Measurements from ENCODE around the gene LCNL1. TPM values are rescaled to one million over a fixed set of nuclear protein-coding genes. Genes with fewer than 3 reads are reported as not detected.
A peak's percentile ranks its signal among the peaks of the same experiment; 100 is the strongest.

Gene LCNL1
- total RNA-seq, 4 donors from 2014 or later: 0.19 TPM; not detected in 3

DNA sequence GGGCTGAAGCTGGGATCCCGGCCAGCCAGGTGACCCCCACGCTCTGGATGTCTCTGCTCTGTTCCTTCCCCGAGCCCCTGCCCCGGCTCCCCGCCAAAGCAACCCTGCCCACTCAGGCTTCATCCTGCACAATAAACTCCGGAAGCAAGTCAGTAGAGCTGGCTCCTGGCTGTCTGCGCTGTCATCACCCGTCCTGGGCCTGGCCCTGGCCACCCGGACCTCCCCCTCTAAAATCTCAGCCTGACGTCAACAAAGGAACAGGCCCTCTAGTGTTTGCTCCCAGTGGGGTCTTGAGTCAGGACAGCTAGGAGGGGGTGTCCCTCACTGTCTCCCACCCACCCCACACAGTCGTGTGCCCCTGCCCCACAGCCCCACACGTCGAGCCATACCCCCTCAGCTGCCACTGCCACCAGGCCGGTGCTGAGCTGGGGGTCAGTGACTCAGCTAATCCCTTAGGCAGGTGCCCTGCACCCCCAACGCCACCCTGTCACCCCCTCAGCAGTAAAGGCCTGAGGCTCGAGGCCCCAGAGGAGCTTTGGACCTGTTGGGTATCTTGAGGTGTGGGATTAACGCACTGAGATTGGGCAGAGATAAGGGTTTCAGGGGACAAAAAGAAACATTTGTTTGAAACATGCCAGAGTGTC, 1.1 kb upstream of the LCNL1 start:
- intact Hi-C loops (cut with DNase I): no loop called here
- Histone ChIP-seq H3K4me1 (peaks cover 0 to 46% (median 11%) of the 10 kb centered on the region in 3 donors), H3K4me3 (no peak overlapping the region), H3K27ac (peak overlapping the region in 2 of 4 donors; percentile 65 to 71), H3K9me3 (no peaks in the 10 kb centered on the region), H3K36me3 (no peaks in the 10 kb centered on the region), H3K27me3 (peaks cover 3 to 54% (median 17%) of the 10 kb centered on the region in 4 donors)
- TF ChIP-seq POLR2A (IDR thresholded peaks at IDR 0.05) (no peak), CTCF (IDR thresholded peaks at IDR 0.05) (no peak)
- WGBS, 2 donors: 62 to 80% methylated on average over 1 to 7 of the region's 17 CpGs
- DNase-seq: no peak

DNA sequence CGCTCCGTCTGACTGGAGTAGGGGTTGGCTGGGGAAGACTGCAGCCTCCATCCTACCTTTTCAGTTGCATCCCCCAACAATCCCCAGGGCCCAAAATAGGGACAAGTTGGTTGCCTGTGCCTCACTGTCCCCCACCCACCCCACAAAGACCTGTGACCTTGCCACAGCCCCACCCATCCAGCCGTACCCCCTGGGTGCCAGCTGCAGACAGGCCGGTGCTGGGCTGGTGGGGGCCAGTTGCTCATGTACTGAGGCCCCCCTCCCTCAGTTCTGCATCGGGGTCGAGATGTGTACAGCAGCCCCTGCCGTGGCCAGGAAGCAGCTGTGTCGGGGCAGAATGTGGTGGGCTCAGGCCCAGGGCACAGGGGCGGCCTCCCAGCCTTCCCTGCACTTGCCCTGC, 374 bp downstream of the LCNL1 start:
- H3K36me3 ChIP-seq: no peaks in the 10 kb centered on the region
- peaks cover 0 to 31% (median 0%) of the 10 kb centered on the region in 3 donors for H3K4me1 ChIP-seq
- intact Hi-C loops (cut with DNase I): no loop called here
- H3K27me3 ChIP-seq: peaks cover 3 to 61% (median 17%) of the 10 kb centered on the region in 4 donors
- no peak for TF ChIP-seq CTCF (IDR thresholded peaks at IDR 0.05)
- no peak for TF ChIP-seq POLR2A (IDR thresholded peaks at IDR 0.05)
- no peak overlapping the region for H3K27ac ChIP-seq
- no peaks in the 10 kb centered on the region for H3K9me3 ChIP-seq
- WGBS, 2 donors: 86% methylated on average over 1 of the region's 9 CpGs; no CpG with 5 or more reads in 1 of the 2 donors
- no peak overlapping the region for H3K4me3 ChIP-seq
- DNase-seq: no peak

- TF ChIP-seq CTCF (IDR thresholded peaks at IDR 0.05) (no peak), POLR2A (IDR thresholded peaks at IDR 0.05) (no peak)
- no peaks in the 10 kb centered on the region for H3K9me3 ChIP-seq
- WGBS, 2 donors: 67 to 86% methylated on average over 4 to 9 of the region's 11 CpGs
- H3K4me1 ChIP-seq: peaks cover 0 to 27% (median 0%) of the 10 kb centered on the region in 3 donors
- no peak for DNase-seq
- H3K36me3 ChIP-seq: no peaks in the 10 kb centered on the region
- peaks cover 3 to 63% (median 17%) of the 10 kb centered on the region in 4 donors for H3K27me3 ChIP-seq
- intact Hi-C loops (cut with DNase I): no loop called here
- H3K4me3 ChIP-seq: no peak overlapping the region
- H3K27ac ChIP-seq: no peak overlapping the region
Measured at GRCh38 chr9:136983656-136984314, 992 bp downstream of the LCNL1 start.

DNA sequence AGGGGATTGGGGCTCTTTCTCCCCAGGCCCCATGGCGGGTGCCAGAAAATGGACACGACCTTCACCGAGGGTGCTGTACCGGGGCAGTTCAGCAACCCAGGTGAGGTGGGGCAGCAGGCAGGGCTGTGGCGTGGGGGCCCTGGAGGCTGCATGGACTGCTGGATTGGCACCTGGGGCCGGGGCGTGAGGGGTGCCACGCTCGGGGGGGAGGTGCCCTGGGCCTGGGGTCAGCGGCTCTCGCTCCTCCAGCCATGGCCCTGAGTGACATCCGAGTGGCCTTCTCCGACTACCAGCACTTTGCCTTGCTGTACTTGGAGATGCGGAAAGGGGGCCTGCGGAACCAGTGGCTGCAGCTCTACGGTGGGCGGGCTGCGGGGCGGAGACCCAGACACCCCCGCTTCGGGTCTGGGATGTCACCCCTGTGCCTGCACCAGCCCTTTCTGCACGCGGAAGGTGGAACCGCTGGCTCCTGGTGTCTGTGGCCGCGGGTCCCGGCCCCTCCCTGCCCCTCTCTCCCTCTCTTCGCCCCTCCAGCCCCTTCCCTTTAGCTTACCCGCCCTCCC, 1.8 kb downstream of the LCNL1 start:
- 48 to 54% methylated on average over 9 to 12 of the region's 29 CpGs for WGBS, 2 donors
- Histone ChIP-seq H3K4me1 (peaks cover 0 to 20% (median 0%) of the 10 kb centered on the region in 3 donors), H3K36me3 (no peaks in the 10 kb centered on the region), H3K27ac (no peak overlapping the region), H3K9me3 (no peaks in the 10 kb centered on the region), H3K4me3 (no peak overlapping the region), H3K27me3 (peaks cover 3 to 63% (median 17%) of the 10 kb centered on the region in 4 donors)
- intact Hi-C loops (cut with DNase I): no loop called here
- TF ChIP-seq CTCF (IDR thresholded peaks at IDR 0.05) (no peak), POLR2A (IDR thresholded peaks at IDR 0.05) (no peak)
- DNase-seq: no peak

DNA sequence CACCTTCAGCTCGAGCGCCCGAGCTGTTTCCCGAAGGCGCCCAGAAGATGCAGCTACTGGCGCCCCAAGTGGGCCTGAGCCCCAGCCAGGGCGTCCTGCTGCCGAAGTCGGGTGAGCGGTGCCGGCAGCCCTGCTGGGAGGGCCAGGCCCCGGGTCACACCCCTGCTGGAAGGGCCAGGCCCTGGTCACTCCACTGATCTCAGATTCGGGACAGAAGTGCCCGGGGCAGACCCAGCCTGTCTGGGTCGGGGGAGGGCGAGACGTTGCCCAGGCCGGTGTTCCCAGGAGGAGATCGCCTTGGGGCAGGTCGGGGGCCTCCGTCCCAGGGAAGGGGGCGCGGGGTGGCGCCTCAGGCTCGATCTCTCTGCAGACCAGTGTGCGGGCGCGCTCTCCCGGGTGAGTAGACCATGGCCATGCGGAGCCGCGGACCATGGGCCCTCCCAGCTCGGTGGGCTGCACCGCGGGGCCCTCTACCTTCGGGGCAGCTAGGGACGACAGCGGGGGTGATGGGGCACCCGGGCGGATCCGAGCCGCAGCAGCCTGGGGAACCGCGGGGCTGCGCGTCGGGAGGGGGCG, 2.3 kb downstream of the LCNL1 start:
- peaks cover 3 to 63% (median 17%) of the 10 kb centered on the region in 4 donors for H3K27me3 ChIP-seq
- H3K9me3 ChIP-seq: no peaks in the 10 kb centered on the region
- H3K4me3 ChIP-seq: peak overlapping the region in 2 of 4 donors; percentile 5 to 15
- H3K36me3 ChIP-seq: no peaks in the 10 kb centered on the region
- peaks cover 0 to 20% (median 0%) of the 10 kb centered on the region in 3 donors for H3K4me1 ChIP-seq
- TF ChIP-seq CTCF (IDR thresholded peaks at IDR 0.05) (no peak), POLR2A (IDR thresholded peaks at IDR 0.05) (no peak)
- DNase-seq: no peak
- WGBS, 2 donors: no CpG with 5 or more reads among the region's 48 CpGs
- intact Hi-C loops (cut with DNase I): no loop called here
- no peak overlapping the region for H3K27ac ChIP-seq
